D721Med (cell line): Measurements from ENCODE around the gene ZNF76.

Experiments
- DNase-seq: peaks from one replicate; pipeline ENCODE4 v3.0.0; 2011; ENCODE audit warnings: low spot score; ENCODE audit not compliant: insufficient read length
- FAIRE-seq: peaks from 2 replicates; lab custom pipeline; 2011; peaks lifted over from hg19 to GRCh38; lab: Jason Lieb, UNC
- TF ChIP-seq, protein P1 (sequence below): IDR thresholded peaks from 2 replicates; pipeline ENCODE4 v1.5.1; 2012; ENCODE audit warnings: mild to moderate bottlenecking, control low read depth; ENCODE audit not compliant: insufficient read depth; ENCODE audit errors: missing control alignments

The ZNF76 gene

GRCh38 chr6:35293681-35294080 lies 34.1 kb downstream of the ZNF76 start:
- TF ChIP-seq, protein P1, sequence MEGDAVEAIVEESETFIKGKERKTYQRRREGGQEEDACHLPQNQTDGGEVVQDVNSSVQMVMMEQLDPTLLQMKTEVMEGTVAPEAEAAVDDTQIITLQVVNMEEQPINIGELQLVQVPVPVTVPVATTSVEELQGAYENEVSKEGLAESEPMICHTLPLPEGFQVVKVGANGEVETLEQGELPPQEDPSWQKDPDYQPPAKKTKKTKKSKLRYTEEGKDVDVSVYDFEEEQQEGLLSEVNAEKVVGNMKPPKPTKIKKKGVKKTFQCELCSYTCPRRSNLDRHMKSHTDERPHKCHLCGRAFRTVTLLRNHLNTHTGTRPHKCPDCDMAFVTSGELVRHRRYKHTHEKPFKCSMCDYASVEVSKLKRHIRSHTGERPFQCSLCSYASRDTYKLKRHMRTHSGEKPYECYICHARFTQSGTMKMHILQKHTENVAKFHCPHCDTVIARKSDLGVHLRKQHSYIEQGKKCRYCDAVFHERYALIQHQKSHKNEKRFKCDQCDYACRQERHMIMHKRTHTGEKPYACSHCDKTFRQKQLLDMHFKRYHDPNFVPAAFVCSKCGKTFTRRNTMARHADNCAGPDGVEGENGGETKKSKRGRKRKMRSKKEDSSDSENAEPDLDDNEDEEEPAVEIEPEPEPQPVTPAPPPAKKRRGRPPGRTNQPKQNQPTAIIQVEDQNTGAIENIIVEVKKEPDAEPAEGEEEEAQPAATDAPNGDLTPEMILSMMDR = no peak
- DNase-seq (no peak), FAIRE-seq (no peak)

- DNase-seq (peak; percentile 63), FAIRE-seq (no peak)
- TF ChIP-seq, protein P1 = peak; percentile 83
Measured at GRCh38 chr6:35294308-35294945, 34.9 kb downstream of the ZNF76 start.

DNA sequence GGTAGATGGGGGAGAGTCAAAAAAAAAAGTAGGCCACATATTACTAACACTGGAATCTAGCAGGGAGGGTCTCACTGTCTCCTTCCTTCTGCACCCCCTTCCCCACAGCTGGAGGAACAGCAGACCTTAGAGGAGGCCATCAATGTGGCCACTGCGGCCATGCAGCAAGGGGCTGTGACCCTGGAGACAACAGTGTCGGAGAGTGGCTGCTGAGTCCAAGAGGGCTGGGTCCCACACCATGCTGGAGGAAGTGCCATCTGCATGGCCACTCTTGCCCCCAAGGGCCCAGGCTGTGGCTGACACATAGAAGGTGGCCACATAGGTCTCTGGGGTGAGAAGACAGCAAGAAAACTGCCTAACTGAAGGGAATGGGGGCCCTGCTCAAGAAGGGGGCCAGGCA lies 35.5 kb downstream of the ZNF76 start:
- TF ChIP-seq, protein P1 = no peak
- FAIRE-seq = no peak
- no peak for DNase-seq

GRCh38 chr6:35295521-35296315 lies 36.2 kb downstream of the ZNF76 start:
- DNase-seq (no peak), FAIRE-seq (no peak)
- TF ChIP-seq, protein P1 = no peak

DNA sequence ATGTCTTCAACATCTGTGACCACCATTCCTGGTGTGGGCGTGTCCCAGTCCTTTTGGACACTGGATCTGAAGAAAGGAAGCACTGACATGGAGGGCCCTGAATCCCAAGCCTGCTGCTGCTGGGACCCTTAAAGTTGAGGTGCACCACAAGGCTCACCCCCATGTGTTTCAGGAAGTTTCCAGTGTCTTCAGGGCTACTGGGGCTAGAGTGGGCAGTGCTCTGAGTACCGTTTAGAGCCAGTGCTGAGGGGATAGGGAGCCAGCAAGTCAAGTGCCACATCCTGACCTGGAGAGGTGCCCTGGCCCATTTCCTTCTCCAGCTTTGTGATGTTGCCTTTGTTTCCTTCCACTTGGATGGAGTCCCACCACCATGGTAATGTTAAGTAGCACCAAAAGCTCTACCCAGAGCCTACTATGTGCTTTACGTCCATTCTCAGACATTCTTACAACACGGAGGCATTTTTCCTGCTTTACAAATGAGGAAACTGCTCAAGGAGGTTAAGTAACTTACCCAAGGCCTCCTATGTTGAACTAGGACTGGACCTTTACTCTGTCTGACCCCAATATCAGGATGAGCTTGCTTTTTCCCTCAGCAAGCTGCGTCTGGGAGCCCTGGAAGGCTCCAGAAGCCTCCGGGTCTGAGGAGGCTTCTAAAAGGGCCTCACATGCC lies 37.5 kb downstream of the ZNF76 start:
- TF ChIP-seq, protein P1 = no peak
- no peak for FAIRE-seq
- no peak for DNase-seq

- no peak for DNase-seq
- no peak for FAIRE-seq
- TF ChIP-seq, protein P1 = peak; percentile 38
Measured at GRCh38 chr6:35297601-35298481, 38.3 kb downstream of the ZNF76 start, which contains the start of gene DEF6. Gene DEF6, plus strand, starts transcription at chr6:35297818. Its CDS starts 39 bp downstream, at chr6:35297857.
